Nucleus accumbens (tissue), 56 donors: Measurements from ENCODE around the gene PTPRG.

Source experiments
- DNase-seq, 56 donors: peaks; one replicate each; lab custom pipeline; 2025; lab: John Stamatoyannopoulos, UW

The PTPRG gene

GRCh38 chr3:61582846-61583245 lies 21.5 kb downstream of the PTPRG start:
- DNase-seq = no peak

- DNase-seq = no peak
These were observed 22.8 kb downstream of the PTPRG start for GRCh38 chr3:61583890-61584875.

GRCh38 chr3:61589856-61590255 lies 28.5 kb downstream of the PTPRG start:
- DNase-seq = no peak

- no peak for DNase-seq
These were observed 29.9 kb downstream of the PTPRG start for GRCh38 chr3:61591300-61591699.

DNA sequence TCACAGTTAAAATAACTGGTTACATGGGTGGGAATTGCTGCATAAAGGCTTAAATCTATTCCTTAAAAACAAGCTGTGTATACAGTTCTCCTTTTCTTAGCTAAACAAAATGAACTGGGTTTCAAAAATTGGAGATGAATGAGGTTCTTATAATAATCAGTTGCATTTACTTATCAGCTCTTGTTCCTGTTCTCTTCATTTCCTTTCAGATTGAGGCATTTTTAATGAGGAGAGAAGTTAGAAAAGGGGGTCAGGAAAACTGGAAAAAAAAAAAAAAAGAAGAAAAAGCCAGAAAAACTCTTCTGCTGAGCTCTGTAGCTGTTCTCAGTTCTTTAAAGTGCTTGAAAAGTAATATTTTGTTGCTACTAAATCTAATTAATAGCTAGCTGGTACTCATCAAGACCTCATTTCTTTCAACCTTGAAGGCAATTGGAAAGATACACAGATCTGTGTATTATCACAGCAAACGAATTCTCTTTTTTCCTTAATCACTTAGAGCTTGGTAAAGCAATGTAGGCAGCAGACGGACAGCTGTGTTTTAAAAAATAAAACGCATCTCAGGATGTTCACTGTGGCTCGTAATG lies 32.2 kb downstream of the PTPRG start:
- DNase-seq = no peak

DNA sequence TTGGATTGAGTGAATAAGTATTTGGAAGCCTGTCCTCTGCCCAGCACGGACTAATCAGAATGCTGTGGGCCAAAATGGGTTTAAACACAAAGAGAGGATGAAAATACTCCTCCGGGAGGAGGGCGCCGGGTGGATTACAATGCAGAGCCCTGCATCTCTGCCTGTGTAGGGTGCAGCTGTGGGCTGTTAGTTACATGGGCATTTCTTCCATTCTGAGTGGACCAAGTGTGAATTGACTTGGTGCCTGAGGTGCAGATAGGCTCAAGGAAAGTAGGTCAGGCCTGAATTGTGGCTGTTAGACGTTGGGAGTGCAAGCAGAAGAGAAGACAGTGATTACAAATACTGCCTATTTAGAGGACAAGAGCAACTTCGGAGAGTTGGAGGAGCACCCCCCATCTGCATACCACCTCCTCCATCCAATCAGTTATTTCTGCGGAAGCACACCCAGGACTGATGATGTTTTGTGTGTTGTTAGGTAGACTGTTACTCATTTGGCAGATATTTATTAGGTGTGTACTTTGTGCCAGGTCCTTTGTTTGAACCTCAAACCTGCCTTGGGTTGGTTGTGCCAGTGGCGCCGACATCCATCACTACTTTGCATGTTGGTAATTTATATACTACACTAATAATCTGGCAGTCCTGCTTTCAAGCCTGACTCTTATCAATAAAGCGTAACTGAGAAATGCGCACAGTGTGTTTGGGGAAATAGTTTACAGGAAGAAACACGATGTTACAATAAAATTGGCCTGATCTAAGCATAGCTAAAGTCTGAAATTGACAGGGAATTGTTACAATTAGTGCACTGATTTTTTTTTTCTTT lies 33.0 kb downstream of the PTPRG start:
- peak in 2 of 56 donors; percentile 0 to 1 for DNase-seq

DNA sequence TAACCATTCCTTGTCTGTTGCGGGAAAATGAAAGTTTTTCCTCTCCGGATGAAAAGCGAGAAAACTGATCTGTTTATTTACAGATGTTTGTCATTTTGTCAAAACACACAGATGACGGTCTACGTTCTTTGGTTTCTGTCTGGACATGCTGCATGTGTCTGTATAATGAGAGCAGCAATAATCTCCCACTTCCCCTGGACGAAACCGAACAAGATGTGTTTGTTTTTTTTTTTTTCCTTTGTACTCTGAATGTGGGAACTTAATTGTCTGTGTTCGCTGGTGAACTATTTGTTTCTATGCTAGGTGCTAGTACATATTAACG lies 33.6 kb downstream of the PTPRG start:
- no peak for DNase-seq

GRCh38 chr3:61595288-61595687 lies 33.9 kb downstream of the PTPRG start:
- no peak for DNase-seq

DNA sequence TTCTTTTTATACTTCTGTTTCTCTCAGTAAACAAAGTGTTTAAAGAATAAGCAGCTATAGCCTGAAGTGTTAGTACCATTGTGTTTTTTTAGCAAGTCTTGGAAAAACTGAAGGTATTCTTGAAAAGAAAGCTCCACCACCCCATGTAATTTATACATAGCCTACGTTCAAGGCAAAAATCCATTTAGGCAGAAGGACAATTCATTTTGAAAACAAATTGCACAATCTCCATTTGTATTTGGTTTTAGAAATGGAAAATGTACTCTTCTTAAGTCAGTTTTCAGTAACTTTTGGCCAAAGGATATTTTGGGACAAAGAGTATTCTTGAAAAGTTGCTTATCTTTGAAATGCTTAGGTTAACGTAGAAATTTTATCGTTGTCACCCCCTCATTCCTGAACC lies 34.5 kb downstream of the PTPRG start:
- DNase-seq = no peak

- no peak for DNase-seq
These were observed 36.5 kb downstream of the PTPRG start for GRCh38 chr3:61597906-61598305.

DNA sequence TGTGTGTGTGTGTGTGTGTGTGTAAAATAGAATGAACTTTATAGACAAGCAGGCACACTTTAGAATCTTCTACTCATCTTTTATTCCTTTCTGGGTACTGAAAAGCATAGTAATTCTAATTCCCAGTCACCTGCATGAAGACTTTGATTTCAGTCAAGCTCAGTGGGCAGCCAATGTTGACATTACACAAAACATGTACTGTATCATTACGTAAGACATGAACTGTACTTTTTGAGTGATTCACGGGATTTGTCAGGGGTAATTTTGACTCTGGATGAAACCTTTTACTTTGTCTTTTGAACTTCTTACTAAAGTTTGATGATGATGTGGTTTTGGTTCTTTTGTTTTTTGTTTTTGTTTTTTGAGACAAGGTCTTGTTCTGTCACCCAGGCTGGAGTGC lies 38.8 kb downstream of the PTPRG start:
- no peak for DNase-seq

- DNase-seq = no peak
These were observed 40.5 kb downstream of the PTPRG start for GRCh38 chr3:61601831-61602230.

DNA sequence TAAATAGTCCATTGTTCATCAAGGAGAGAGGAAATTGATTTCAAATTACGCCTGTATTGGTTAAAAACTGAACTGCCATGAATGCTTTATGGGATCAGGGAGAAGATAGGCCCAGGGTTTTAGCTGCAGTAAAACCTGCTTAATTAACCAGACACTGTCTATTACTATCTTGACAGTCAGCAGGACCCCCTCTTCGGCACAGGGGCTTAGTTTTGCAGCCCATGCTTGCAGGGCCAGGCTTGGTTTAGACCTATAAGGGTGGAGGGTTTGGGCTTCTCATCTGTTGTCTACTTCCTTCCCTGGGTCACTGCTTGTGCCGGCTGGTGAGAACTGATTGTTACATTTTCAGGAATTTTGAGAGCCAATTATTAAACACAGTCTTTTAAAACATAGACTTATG lies 41.1 kb downstream of the PTPRG start:
- DNase-seq = no peak

DNA sequence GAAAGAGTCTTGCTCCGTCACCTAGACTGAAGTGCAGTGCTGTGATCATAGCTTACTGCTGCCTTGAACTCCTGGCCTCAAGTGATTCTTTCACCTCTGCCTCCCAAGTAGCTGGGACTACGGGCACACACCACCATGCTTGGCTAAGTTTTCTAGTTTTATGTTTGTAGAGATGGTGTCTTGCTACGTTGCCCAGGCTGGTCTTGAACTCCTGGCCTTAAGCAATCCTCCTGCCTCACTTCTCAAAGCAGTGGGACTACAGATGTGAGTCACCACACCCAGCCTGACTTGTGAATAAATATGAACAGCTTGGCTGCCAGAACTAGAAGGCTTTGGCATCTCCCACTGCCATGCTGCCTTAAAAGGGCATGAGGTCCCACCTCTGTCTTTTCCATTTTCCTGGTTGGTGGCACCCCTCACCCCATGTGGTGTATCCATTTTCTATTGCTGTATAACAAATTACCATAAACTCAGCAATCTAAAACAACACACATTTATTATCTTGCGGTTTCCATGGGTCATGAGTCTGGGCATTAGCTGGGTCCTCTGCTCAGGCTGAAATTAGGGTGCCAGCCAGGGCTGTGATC lies 44.3 kb downstream of the PTPRG start:
- DNase-seq = no peak

GRCh38 chr3:61606196-61606595 lies 44.8 kb downstream of the PTPRG start:
- no peak for DNase-seq

DNA sequence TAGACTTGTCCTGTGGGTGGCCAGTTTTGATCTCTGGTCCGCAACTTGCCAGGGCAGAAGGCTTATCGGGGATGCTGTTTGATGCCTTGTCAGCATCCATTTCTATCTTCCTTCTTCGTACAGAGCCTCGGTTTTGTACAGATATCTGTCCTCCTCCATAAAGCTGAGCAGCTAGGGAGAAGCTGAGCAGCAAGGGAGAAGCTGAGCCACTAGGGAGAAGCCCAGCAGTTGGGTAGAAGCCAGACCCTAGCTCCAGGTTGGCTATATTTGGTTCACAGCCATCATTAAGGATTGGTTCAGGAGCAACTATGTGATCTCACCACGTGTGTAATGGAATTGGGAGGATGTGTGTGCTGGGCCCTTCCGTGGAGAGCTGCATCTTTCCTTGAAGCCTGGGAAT lies 46.7 kb downstream of the PTPRG start:
- no peak for DNase-seq

- no peak for DNase-seq
These were observed 47.3 kb downstream of the PTPRG start for GRCh38 chr3:61608711-61609110.

DNA sequence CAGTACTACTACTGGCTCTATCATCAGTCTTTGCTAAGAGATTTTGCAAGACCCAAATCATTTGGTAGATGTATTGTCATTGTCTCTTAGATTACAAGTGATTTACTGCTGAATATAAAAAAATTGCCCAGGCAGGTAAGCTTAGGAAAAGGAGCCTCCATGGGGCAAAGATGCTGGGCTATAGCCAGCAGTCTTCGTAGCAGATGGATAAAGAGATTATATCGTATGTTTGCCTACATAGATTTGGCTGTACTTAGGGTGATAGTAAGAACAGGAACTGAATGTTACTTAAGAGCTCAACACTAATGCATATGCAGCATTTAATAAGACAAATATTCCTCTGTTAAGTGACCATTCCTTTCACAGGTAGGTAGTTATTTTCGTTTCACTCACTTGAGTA lies 48.9 kb downstream of the PTPRG start:
- no peak for DNase-seq

DNA sequence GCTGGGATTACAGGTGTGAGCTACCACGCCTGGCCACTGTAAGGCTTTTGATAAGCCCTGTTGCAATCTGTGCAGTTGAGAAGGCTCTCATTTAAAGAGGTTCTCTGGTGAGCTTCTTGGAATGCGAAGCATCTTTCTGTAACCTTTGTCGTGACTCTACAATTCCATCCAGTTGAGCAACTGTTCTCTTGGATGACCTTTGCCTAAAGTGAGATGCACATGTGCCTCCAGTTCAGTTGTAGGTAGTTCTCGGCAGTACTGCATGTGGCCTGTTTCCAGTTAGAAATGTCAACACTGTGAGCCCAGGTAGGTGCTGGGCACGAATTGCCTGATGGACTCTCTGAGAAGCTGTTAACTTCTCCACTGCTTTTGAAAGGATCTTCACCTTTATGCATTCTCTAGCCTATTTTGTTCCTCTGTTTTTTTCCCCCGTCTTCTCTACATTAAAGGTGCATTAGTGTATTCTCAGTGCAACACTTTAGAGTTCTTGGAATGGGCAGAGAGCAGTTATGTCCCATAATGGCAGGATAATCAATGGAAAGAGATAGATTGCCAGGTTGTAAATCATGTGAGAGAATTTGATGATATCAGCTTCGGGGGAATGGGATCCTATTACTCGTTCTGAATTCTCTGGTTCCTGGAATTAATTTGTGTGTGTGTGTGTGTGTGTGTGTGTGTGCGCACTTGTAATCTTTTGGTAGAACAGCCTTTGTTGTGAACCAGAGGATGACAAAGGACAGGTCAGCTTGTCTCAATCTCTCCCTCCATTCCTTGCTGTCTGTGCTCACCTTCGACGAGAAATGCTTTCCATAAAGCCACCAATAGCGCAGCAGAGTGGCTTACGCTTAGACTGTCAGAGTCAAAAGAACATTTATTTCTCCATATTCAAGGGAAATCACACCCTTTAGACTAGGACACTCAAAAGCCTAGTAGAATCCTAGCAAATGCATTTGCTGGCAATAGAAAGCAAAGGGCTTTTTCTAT lies 51.1 kb downstream of the PTPRG start:
- DNase-seq = no peak

- no peak for DNase-seq
These were observed 52.3 kb downstream of the PTPRG start for GRCh38 chr3:61613666-61614065.
